TTC549 (cell line): Measurements from ENCODE around the gene RANBP10.
"Not testable (repeated sequence)": the region's sequence is repeated elsewhere in the genome, so short reads cannot be mapped to it uniquely, and the experiment has no call there.

Source experiments
- FAIRE-seq: peaks from 2 replicates; lab custom pipeline; 2012; peaks lifted over from hg19 to GRCh38; lab: Jason Lieb, UNC

RANBP10 gene

DNA sequence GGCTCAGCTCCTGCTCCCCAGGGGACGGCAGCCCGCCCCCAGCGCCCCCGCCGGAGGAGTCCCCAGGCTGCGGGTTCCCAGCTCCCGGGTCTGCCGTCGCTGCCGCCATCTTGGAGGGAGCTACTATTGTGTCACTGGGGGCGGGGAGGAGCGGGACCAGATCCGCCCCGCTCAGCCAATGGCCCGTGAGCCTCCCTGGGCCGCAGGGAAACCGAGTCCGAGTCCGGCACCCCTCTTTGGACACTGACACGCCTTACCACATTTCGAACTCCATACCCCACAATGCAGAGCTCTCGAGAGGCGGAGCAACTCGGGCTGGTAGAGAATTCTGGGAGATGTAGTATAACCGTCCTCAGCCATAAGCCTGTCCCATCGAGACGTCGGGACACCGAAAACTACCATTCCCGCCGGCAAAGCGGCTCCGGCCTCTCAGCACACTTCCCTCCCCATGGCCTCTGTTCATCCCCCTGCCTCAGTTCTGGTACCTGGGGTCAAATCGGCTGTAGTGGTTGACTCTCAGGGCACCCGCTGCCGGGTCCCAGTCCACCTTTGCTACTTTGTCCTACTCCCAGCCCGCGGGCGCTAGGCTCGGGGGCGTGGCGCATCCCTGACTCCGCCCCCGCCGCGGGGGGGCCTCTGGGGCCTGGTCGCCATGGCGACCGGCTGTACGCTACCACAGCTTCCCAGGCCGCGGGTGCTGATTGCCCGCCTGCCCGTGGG lies at the start of gene RANBP10, which contains the start of gene TSNAXIP1:
Gene RANBP10, minus strand, starts transcription at position 133 of the 720 bp plus-strand sequence. Its CDS starts 24 bp downstream, at position 109.
Gene TSNAXIP1, plus strand, starts transcription at position 462 of the 720 bp plus-strand sequence. CDS start 261 bp downstream, outside the sequence.
- FAIRE-seq = peak; percentile 91

DNA sequence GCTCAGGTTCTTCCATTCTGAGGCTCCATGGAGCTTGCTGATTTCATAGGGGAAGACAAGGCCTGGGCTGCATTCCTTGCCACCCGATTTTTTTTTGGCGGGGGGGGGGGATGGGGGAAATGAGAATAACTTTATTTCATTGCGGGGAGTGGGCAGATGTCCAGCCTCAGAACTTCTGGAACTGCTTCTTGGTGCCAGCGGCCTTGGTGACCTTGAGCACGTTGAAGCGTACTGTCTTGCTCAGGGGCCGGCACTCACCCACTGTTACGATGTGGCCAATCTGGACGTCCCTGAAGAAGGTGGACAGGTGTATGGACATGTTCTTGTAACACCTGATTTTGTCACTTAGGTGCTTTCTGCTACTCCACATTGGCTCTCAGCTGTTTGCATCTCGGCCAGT lies 49.4 kb upstream of the RANBP10 start:
- no peak for FAIRE-seq

DNA sequence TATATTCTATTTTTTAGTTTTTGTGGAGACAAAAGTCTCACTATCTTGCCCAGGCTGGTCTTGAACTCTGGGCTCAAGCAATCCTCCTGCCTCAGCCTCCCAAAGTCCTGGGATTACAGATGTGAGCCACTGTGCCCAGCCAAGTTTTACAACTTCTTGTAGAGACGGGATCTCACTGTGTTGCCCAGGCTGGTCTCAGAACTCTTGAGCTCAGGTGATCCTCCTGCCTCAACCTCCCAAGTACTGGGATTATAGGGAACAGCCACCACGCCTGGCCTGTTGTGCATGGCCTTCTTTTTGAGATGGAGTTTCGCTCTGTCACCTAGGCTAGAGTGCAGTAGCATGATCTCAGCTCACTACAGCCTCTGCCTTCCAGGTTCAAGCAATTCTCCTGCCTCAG lies 47.3 kb upstream of the RANBP10 start:
- FAIRE-seq = no peak

DNA sequence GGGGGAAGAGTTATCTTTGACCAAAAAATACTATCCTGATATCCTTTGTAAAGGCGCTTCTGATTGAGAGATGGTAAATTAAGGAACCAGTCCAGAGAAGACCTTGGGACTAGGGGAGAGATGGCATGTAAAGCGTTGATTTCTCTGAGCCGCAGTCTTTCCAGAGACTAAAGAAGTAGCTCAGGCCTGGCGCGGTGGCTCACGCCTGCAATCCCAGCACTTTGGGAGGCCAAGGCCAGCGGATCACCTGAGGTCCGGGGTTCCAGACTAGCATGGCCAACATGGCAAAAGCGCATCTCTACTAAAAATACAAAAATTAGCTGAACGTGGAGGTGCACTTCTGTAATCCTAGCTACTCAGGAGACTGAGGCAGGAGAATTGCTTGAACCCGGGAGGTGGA lies 41.8 kb upstream of the RANBP10 start:
- no peak for FAIRE-seq

DNA sequence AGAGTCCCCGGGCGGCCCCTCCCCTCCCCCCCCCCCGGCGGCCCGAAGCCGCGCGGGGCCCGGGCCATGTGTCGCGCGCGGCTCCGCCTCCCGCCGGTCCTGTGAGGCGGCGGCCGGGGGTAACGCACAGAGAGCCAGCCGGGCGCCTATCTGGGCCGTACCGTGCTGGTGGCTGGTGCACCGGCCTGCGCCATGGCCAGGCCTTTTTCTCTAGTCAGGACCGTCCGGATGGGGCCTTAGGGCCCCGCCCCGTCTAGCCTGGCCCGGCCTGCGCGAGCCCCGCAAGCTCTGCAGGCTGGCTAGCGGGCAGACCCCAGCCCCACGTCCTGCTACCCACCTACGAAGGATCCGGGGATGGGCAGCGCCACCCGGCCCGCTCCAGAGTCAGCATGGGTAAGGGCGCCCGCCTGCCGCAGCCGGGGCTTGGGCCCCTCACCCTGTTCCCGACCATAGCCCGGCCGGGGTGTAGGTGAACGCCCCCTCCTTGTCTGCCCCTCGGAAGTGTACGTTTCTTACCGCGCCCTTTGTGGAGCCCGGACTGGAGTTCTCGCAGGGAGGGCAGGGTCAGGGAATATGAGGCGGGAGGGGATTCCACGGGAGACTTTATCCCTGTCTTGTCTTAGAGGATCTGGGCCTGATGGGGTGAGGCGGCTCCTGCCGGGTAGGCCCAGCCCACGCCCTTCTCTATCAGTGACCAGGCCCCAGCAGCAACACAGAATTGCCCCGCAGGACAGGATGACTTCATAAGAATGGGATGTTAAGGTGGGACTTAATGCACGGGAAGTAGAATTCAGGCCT lies 40.9 kb upstream of the RANBP10 start, which contains the start of gene CENPT:
Gene CENPT, minus strand, starts transcription at position 630 of the 798 bp plus-strand sequence. CDS start 13,834 bp downstream, outside the sequence.
- no peak for FAIRE-seq

DNA sequence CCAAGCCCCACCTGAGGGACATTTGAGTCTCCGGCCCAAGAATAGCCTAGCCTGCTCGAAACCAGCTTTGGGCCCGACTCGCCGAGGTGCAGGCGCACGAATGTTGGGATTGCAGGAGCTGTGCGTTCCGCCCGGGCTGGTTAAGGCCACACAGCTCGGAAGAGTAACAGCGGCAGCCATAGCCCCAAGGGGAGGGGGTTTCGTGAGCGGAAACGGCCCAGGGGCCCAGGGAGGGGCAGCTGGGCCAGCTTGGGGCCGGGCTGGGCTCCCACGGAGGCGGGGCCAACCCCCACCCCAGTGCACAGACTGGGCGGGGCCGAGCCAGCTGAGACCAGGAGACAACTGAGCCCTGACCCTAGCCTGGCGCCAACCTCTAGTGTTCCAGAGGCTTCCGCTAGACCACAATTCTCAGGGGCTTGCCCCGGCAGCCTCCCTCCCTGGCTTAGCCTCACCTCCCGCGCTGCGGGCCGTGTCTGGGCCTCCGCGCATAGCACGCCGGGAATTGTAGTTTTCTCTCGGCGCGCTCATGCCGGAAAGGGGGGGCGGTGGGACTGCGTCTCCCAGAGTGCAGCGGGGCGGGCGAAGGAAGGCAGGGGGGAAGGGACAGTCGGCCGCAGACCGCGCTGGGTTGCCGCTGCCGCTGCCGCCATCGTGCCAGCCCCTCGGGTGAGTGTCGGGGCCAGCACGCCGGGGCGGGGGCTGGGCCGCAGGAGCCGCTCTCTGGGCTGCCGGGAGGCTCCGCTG lies 40.1 kb upstream of the RANBP10 start, which contains the start of gene NUTF2:
Gene NUTF2, plus strand, starts transcription at position 614 of the 744 bp plus-strand sequence. CDS start 18,198 bp downstream, outside the sequence.
- FAIRE-seq = peak; percentile 51

DNA sequence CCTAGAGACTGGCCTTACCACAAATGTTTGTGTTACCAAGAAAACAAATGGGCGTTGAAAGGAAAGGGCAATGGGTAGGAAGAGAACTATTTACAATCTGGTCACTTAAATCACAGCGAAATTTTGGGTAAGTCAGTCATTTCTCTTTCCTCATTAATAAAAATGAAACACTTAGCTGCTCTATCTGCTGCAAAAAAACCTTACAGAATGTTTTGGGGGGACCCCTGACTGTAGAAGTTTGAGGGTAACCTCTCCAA lies 39.6 kb upstream of the RANBP10 start:
- FAIRE-seq = no peak

DNA sequence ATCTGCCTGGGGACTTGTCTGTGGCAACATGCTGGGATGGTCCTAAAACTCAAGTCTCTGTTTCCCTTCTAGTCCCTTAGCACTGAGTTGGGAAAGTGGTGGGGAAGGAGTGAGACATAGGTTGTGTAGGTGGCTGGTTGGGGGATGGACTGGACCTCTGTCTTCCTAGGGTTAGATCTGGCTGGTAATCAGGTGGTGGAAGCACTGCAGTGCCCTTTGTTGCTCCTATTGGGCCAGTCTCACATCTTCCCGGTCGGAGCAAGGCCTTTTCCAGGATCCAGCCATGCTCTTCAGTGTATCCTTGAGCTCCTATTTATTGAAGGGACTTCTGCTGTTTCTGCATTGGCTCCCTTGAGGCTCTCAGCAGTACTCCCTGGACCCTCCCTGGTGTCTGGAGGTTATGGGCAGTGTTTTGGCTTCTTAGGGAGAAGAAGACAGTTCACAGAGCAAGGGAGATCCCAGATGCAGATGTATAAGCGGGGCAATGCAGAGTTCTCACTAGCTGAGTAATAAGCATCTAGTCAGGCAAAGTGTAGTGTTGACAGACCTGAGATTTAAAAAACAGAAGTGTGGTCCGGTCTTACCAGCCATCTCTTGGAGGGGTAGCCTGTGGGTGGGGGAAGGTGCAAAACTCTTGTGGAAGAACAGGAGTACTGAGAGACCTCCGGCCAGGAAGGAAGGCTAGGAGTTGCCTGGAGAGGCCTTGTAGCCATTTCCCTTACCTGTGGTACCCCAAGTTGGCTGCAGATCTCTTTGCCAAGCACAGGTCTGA lies 39.1 kb upstream of the RANBP10 start:
- no peak for FAIRE-seq

DNA sequence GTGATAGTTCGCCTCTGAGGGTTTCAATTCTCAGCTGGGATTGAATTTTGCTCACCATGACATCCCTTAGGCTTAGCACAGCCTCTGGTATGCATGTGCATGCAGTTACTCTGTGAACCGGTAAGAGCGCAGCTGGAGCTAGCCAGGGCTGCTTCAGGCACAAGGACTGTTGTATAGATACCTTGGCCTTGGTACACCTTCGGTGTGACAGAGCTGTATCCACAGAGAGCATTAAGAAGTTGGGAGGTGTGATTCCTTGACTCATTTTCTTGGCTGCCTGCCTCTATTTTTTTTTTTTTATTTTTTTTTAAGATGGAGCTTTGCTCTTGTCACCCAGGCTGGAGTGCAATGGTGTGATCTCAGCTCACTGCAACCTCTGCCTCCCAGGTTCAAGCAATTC lies 38.1 kb upstream of the RANBP10 start:
- FAIRE-seq = no peak

DNA sequence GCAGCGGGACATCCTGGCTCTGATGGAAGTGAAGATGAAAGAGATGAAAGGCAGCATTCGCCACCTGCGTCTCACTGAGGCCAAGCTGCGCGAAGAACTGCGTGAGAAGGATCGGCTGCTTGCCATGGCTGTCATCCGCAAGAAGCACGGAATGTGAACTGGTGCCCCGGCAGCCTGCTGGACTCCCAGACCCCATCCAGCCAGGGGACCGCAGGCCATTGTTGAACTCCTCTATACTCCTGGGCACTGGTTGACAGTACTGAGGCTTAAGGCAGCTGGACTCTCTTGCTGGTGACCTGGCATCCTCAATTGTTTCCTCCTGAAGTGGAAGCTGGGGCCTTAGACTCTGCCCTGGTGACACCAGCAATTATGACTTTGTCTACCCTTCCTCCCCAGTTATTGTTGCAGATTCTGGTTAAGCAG lies 37.0 kb upstream of the RANBP10 start:
- no peak for FAIRE-seq

DNA sequence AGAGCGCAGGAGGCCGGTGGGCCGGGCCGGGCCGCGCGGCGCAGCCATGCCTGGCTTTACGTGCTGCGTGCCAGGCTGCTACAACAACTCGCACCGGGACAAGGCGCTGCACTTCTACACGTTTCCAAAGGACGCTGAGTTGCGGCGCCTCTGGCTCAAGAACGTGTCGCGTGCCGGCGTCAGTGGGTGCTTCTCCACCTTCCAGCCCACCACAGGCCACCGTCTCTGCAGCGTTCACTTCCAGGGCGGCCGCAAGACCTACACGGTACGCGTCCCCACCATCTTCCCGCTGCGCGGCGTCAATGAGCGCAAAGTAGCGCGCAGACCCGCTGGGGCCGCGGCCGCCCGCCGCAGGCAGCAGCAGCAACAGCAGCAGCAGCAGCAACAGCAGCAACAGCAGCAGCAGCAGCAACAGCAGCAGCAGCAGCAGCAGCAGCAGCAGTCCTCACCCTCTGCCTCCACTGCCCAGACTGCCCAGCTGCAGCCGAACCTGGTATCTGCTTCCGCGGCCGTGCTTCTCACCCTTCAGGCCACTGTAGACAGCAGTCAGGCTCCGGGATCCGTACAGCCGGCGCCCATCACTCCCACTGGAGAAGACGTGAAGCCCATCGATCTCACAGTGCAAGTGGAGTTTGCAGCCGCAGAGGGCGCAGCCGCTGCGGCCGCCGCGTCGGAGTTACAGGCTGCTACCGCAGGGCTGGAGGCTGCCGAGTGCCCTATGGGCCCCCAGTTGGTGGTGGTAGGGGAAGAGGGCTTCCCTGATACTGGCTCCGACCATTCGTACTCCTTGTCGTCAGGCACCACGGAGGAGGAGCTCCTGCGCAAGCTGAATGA lies 36.4 kb upstream of the RANBP10 start:
- FAIRE-seq = no peak

DNA sequence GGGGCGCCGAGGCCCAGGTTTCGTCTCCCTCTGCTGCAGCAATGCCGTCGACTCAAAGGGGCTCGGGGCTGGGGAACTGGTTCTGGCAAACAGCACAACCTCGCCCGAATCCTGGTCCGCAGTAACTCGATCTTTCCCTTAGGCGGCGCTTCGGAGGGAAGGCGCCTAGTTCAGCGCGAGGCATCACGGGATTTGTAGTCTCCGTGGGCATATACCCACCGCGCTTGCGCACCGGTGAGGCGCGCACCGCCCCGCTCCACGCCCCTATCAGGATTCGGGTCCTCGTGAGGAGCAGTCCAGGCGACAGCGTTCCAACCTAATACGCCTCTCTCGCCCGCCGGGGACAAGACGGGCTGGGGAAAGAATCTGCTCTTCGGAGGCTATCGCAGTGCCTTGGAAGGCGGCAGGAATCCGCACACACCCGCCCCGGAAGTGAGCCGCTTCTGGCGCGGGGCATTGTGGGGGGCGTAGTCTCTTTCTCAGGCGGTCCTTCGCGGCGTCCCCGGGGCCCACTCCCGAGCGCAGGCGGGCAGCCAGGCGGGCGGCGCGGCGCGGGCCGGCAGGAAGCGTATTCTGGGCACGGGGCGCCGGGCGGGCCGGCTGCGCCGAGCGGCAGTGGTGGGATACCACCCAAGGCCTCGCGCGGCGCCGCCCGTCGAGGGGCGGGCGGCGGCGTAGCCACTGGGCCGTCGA lies 35.6 kb upstream of the RANBP10 start, which contains the start of gene THAP11:
Gene THAP11, plus strand, starts transcription at position 505 of the 693 bp plus-strand sequence. CDS start 235 bp downstream, outside the sequence.
- no peak for FAIRE-seq

DNA sequence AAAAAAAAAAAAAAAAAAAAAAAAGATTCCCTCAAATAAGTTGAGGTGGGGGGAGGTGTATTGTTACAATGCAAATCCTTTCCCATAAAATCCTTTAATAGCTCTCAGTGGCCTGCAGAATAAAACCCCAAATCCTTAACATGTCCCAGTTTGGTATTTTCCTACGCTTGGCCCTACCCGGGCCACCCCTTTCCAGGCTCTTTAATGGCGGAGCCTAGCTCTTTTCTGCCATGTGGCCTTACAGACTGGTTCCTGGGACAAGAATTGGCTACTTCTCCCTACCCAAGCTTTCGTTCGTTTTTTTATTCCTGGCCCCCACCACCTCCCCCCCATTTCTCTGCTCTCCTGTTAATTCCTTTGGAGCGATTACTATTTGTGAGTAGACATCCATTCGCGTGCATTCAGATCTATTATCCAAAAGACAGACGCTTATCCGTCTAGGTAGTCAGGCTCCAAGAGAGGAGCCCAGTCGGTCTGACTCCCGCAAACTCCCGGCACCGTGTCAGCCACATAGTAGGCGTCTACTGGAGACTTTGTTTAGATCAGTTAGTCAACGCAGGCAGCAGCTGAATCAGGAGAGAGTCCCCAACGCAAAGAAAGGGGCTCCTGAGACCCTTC lies 34.9 kb upstream of the RANBP10 start:
- FAIRE-seq = no peak

DNA sequence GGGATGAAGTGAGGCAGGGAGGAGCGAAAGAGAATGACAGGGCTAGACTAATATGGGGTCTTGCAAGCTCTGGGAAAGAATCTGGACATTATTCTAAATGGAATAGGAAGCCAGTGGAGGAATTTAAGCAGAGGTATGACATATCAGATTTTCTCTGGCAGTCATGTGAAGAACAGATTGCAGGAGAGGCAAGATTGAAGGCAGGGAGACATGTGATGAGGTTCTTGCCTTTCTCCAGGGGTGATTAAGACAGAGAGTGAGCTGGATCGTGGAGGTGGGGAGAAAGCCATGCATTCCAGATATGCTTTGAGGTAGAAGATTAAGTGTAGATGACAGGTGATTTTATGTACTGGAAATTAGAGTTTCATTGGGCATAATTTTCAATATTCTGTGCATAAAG lies 31.5 kb upstream of the RANBP10 start:
- FAIRE-seq = no peak

DNA sequence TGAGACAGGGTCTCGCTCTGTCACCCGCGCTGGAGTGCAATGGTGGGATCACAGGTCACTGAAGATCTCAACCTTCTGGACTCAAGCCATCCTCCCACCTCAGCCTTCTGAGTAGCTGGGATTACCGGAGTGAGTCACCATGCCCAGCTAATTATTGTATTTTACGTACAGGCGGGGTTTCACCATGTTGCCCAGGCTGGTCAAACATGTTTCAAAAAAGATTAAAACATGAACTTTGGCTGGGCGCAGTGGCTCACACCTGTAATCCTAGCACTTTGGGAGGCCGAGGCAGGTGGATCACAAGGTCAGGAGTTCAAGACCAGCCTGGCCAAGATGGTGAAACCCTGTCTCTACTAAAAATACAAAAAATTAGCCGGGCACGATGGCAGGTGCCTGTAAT lies 30.8 kb upstream of the RANBP10 start:
- not testable (repeated sequence) for FAIRE-seq

DNA sequence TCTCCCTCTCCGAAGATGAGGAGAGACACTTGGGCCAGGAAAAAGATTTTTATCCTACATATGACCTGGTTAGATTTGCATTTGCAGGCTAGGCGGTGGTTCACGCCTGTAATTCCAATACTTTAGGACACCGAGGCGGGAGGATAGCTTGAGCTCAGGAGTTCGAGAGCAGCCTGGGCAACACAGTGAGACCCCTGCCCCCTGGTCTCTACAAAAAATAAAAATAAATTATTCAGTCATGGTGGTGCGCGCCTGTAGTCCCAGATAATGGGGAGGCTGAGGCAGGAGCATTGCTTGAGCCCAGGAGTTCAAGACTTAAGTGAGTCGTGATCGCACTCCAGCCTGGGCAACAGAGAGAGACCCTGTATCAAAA lies 27.9 kb upstream of the RANBP10 start:
- FAIRE-seq = no peak

DNA sequence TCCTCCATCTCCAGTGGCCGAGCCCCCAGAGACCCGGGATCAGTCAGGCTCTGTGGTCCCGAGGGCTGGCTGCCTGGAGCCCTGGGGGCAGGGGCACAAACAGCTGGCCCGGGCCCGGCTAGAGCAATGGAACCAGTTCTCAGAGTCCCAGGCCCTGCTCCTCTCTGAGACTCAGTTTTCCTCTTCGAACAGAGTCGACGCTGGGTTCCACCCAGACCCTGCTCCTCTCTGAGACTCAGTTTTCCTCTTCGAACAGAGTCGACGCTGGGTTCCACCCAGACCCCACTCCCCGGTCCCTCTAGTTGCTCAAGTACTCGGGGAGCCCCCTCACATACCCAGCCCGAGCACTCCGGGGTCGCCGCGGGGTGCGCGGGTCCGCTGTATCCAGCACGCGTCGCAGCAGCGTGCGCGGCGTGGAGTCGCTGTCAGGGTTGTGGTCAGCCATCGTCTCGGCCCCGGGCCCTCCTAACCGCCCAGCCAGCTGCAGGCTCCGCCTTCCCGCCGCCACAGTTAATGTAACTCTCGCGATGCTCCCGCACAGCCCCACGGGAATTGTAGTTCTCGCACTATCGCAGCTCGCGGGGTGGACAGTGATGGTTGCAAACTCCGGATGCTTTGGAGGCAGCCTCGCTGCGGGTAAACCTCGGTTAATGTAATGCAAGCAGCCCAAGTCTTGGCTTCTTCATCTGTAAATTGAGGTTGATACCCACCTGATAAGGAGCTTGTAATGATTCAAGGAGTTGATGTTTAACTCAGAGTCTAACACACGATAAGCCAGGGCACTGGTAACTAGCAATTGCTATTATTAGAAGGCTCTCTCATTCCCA lies 27.3 kb upstream of the RANBP10 start:
- FAIRE-seq = no peak

DNA sequence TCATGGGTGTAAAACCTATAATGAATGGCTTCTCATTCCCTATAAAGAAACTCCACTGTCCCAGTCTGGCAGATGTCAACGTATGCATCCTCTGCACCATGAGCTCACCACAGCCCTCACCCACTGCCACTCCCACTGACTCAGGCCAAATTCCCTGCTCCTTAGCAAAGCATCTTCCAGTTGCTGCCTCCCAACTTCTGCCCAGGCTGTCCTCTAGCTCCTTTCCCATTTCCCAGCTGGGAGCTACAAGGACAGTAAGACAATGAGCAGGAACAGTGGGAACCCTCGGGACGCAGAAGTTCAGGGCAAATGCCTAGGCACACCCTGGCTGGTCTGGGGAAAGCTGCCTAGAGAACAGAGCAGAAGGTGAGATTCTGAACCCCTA lies 26.7 kb upstream of the RANBP10 start:
- no peak for FAIRE-seq

DNA sequence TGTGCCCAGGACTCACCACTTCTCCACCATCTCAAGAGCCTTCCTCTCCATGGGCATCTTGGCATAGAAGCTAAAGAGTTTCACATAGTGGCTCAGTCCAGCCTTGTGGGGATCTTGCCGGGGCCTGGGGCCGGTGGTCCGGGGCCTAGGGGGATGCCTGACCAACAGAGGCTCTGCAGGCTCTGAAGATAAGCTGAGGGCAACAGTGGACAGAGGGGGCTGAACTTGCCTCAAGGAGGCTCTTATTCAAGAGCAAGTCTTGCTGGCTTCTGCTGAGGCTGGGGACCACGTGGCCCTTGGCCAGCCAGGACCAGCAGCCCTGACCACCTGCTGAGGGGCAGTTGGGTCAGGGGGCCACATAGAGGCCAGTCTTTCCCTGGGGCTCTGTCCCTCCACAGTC lies 22.3 kb upstream of the RANBP10 start:
- no peak for FAIRE-seq
